Measurements from ENCODE around the gene CDC42EP3.

CDC42EP3 gene

DNA sequence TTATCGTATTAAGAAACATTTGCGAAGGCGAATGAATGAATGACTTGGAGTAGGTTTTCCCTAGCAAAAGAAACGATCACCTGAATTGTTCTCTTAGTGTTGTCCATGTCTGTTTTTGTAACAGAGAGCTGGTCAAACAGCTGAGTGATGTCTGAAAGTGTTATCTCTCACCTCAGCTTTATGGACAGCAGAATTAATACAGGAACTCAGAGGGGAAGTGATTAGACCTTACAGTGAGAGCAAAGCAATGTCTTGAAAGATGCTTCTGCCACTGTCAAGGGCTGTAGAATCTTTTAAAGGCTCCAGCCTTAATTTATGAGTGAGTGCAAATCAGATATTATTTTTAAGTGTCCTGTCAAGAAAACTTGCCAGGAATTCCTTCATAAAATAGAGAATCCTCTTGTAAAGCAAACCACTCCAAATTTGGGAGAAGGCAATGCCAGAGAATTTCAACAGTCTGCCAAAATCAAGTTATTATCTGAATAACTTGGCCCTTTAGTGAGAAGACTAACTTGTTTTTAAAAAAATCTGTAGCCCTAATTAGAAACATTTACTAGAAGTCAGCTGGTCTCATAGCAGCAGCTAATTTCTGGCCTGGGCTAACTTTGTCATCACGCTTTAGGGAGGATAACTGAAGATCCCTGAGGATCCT lies 60.7 kb downstream of the CDC42EP3 start:
- ChIA-PET POLR2A (no interaction called here), CTCF (interaction anchor here (1.4 to 3.0 kb wide), 2 partner anchors 8 to 53 kb away, joined by 3 to 16 read pairs; no protein-coding TSS in a partner anchor)
- TF ChIP-seq, protein P1, sequence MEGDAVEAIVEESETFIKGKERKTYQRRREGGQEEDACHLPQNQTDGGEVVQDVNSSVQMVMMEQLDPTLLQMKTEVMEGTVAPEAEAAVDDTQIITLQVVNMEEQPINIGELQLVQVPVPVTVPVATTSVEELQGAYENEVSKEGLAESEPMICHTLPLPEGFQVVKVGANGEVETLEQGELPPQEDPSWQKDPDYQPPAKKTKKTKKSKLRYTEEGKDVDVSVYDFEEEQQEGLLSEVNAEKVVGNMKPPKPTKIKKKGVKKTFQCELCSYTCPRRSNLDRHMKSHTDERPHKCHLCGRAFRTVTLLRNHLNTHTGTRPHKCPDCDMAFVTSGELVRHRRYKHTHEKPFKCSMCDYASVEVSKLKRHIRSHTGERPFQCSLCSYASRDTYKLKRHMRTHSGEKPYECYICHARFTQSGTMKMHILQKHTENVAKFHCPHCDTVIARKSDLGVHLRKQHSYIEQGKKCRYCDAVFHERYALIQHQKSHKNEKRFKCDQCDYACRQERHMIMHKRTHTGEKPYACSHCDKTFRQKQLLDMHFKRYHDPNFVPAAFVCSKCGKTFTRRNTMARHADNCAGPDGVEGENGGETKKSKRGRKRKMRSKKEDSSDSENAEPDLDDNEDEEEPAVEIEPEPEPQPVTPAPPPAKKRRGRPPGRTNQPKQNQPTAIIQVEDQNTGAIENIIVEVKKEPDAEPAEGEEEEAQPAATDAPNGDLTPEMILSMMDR (IDR thresholded peaks at IDR 0.05; ENCODE audit: control extremely low read depth, extremely low read depth, low read depth, missing control alignments) = no peak
- no peak for DNase-seq (ENCODE audit: extremely low spot score)

DNA sequence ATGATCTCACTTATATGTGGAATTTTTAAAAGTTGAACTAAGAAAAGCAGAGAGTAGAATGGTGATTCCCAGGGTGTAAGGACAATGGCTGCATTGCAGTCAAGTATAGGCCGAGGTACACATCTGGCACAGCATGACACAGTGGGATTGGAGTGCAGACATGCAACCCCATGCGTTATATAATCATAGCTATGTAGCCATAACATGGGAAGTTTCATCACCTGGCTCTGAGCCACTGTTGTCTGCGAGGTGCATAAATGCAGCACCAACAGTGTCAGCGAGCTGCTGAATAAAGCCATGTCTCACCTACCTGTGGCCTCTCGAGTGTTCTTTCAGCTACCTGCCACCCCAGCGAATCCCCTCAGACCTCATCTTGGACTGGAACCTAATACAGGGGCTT lies 61.7 kb downstream of the CDC42EP3 start:
- POLR2A ChIA-PET = no interaction called here
- TF ChIP-seq, protein P1 (IDR thresholded peaks at IDR 0.05; ENCODE audit: control extremely low read depth, extremely low read depth, low read depth, missing control alignments) = no peak
- DNase-seq (ENCODE audit: extremely low spot score) = no peak
- CTCF ChIA-PET = interaction anchor here (1.0 to 3.0 kb wide), 3 partner anchors 9 to 20 kb away, joined by 3 to 16 read pairs (median 5); no protein-coding TSS in a partner anchor

DNA sequence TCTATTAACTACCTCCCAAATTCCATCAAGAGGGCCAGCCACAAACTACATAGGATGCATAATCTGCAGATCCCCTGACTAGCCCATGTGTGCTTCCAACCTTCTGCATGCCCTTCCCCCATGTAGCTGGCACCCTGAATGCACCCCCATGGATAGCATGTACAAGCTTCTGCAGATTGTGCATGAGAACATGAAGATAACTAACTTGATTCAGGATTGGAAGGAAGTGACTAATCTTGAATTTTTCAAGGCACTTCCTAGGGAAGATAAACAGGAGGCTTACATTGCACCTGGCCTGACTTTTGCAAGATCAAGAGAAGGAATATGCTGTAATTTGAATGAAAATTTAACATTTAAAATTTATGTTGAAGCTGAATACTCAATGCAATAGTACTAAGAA lies 66.7 kb downstream of the CDC42EP3 start:
- CTCF ChIA-PET = interaction anchor here (1.0 to 6.4 kb wide), 5 partner anchors 10 to 56 kb away, joined by 3 to 31 read pairs (median 4); no protein-coding TSS in a partner anchor
- TF ChIP-seq, protein P1 (IDR thresholded peaks at IDR 0.05; ENCODE audit: control extremely low read depth, extremely low read depth, low read depth, missing control alignments) = no peak
- POLR2A ChIA-PET = no interaction called here
- no peak for DNase-seq (ENCODE audit: extremely low spot score)

- ChIA-PET CTCF (interaction anchor here (1.0 to 6.4 kb wide), 2 partner anchors 18 to 33 kb away, joined by 3 to 31 read pairs; no protein-coding TSS in a partner anchor), POLR2A (no interaction called here)
- TF ChIP-seq, protein P1 (IDR thresholded peaks at IDR 0.05; ENCODE audit: control extremely low read depth, extremely low read depth, low read depth, missing control alignments) = no peak
- no peak for DNase-seq (ENCODE audit: extremely low spot score)
Observed at GRCh38 chr2:37602702-37603101, 68.7 kb downstream of the CDC42EP3 start.

- no peak for DNase-seq (ENCODE audit: extremely low spot score)
- TF ChIP-seq, protein P1 (IDR thresholded peaks at IDR 0.05; ENCODE audit: control extremely low read depth, extremely low read depth, low read depth, missing control alignments) = no peak
- CTCF ChIA-PET = interaction anchor here (1.0 to 6.4 kb wide), 2 partner anchors 18 to 32 kb away, joined by 3 to 31 read pairs; no protein-coding TSS in a partner anchor
- POLR2A ChIA-PET = no interaction called here
Observed at GRCh38 chr2:37602040-37602439, 69.4 kb downstream of the CDC42EP3 start.

GRCh38 chr2:37601569-37601968 lies 69.9 kb downstream of the CDC42EP3 start:
- POLR2A ChIA-PET = no interaction called here
- CTCF ChIA-PET = interaction anchor here (6.4 kb wide), 1 partner anchor 19 kb away, joined by 31 read pairs; no protein-coding TSS in a partner anchor
- DNase-seq (ENCODE audit: extremely low spot score) = no peak
- TF ChIP-seq, protein P1 (IDR thresholded peaks at IDR 0.05; ENCODE audit: control extremely low read depth, extremely low read depth, low read depth, missing control alignments) = no peak

All from GM10248 (cell line).